Ovary (tissue), 3 donors: ENCODE measurements around the gene SECISBP2L.

Source experiments
- CTCF ChIP-seq, 3 donors: fragments of 450-650 bp in 2 of 3; fragments of 200-600 bp in 1 of 3; IDR thresholded peaks; one replicate each; pipeline versions ENCODE4 v1.5.1 to v1.8.0; 2016 to 2022; ENCODE audit warnings: antibody characterized with exemption in 3 of 3, mild to moderate bottlenecking in 1 of 3
- POLR2A ChIP-seq: fragments of 450-650 bp; IDR thresholded peaks from one replicate; pipeline ENCODE4 v1.6.1; 2017; ENCODE audit warnings: antibody characterized with exemption, mild to moderate bottlenecking, moderate library complexity
- donor health status: DM: no; HTN: no; CAD: no.

- TF ChIP-seq CTCF (IDR thresholded peaks at IDR 0.05) (no peak), POLR2A (no peak)
These were observed 8.7 kb downstream of the SECISBP2L start for GRCh38 chr15:49037546-49037940.
